ENCODE measurements around the gene ALG1. TPM values are rescaled to one million over a fixed set of nuclear protein-coding genes. Genes with fewer than 3 reads are reported as not detected.
"Not testable (repeated sequence)": the region's sequence is repeated elsewhere in the genome, so short reads cannot be mapped to it uniquely, and the experiment has no call there.

ALG1 gene
- total RNA-seq, 1 experiment from 2014 or later, result 24.4 TPM

DNA sequence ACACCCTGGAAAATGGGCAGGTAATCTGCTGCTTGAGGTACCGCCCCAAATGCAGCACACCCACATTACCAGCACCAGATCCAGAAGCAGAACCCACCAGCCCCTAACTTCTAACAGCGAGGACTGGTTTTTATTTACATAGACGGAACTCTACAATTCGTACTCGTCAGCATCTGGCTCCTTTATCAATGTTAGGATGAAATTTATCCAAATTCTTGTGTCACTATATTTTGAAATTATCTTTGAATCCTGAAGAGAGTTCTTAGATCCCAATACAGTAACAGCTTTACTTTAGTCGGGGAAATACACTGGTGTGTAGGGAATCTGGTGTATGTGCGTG is 332 bp upstream of the ALG1 start:
- no peak for DNase-seq (ENCODE audit: low spot score)
- in situ Hi-C loops (cut with HindIII; ENCODE audit: low sequenced_read_pairs), result no loop called here

DNA sequence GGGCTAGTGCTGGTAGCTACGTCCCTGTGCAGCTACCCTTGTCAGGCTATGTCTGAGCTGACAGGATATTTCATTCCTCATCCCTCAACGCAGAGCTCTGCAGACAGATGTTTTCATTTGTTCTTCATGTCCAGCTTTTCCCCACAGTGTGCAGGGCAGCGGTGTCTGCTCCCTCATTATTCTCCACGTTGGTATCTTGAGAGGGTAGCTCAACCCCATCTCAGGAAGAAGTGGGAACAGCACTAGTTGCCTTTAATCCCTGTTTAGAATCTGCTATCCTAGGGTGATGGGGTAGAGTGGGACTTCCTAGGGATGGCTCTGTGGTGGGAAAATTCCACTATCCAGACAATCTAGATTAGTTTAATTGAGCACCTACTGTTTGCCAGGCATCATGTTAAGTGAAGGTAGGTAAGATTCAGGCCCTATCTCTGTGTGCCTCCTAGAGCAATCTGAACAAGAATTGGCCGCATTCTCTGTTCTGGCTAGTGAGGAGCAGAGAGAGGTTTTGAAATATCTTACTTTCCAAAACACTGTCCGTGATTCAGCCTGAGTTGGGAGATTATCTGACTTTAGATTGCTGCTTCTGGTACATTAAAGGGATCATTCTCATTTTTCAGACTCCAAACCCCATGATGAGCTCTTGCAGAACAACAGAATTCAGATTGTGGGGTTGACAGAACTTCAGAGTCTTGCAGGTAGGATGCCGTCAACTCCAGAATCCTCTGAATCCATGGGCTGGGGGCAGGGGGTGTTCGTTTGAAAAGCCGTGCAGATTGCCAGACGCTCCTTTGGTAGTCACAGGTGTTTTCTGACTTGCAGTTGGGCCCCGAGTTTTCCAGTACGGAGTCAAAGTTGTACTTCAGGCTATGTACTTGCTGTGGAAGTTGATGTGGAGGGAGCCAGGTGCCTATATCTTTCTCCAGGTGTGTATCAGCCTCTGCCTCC is 963 bp downstream of the ALG1 start:
- in situ Hi-C loops (cut with HindIII; ENCODE audit: low sequenced_read_pairs), result no loop called here
- DNase-seq (ENCODE audit: low spot score), result peak; percentile 13

DNA sequence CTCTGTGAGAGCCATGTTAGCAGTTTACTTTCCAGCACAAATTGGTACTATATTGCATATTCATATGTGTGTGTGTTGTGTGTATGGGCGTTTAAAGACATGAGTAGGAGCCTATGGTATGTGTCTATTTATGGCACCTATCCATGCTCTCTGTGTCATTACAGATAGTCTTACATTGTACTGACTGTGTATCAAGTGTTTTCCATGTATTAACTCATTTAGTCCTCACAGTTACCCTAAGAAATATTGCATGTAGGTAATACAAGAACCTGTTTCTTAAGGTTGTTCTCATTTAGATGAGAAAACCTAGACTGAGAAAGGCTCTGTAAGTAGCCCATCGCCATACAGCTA is 1.6 kb downstream of the ALG1 start:
- no peak for DNase-seq (ENCODE audit: low spot score)
- in situ Hi-C loops (cut with HindIII; ENCODE audit: low sequenced_read_pairs), result no loop called here

DNA sequence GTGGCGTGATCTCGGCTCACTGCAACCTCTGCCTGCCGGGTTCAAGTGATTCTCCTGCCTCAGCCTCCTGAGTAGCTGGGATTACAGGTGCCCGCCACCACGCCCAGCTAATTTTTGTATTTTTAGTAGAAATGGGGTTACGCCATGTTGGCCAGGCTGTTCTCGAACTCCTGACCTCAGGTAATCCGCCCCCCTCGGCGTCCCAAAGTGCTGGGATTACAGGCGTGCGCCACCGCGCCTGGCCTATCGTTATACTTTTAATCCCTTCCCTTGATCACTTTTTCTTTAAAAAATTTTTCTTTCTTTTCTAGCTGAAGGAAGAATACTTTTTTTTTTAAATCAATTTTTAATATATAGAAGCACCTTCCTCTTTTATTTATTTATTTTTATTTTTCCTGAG is 2.1 kb downstream of the ALG1 start:
- in situ Hi-C loops (cut with HindIII; ENCODE audit: low sequenced_read_pairs); DNase-seq (ENCODE audit: low spot score): not testable (repeated sequence)

DNA sequence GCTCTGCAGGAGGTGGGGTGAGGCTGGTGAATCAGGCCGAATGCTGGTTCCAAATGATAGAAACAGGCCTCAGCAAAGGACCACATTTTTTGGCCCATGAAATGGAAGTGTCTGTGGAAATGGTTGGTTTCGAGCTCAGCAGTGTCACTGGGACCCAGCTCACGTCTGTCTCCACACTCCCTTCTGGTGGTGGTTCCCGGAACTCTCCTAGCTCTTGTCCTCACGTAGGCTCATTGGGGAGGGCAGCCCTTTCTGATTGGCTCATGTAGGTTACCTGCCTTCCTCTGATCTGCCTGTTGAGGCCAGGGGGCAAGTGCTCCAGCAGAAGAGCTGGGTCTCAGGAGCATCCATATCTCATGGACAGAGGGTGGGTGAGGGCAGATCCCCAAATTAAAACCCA is 4.0 kb downstream of the ALG1 start:
- in situ Hi-C loops (cut with HindIII; ENCODE audit: low sequenced_read_pairs), result no loop called here

DNA sequence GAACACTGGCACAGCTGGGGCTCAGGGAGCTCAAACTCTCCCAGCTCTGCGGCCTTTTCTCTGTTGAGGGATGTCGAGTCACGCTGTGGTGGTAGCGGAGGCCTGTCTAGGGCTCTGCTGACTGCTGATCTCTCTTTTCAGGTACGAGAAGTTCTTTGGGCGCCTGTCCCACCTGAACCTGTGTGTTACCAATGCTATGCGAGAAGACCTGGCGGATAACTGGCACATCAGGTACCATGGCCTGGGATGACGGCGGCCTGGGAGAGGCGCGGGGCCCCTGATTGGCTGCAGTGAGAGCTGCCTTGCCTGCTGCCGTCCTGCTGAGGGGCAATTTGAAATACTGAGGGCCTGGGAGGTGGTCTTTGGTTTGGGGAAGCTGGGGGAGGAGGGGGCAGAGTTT is 5.7 kb downstream of the ALG1 start:
- DNase-seq (ENCODE audit: low spot score), result no peak
- in situ Hi-C loops (cut with HindIII; ENCODE audit: low sequenced_read_pairs), result no loop called here

More for the DNA sequence above, 4.0 kb downstream of the ALG1 start:
- no peak for DNase-seq (ENCODE audit: low spot score)

DNA sequence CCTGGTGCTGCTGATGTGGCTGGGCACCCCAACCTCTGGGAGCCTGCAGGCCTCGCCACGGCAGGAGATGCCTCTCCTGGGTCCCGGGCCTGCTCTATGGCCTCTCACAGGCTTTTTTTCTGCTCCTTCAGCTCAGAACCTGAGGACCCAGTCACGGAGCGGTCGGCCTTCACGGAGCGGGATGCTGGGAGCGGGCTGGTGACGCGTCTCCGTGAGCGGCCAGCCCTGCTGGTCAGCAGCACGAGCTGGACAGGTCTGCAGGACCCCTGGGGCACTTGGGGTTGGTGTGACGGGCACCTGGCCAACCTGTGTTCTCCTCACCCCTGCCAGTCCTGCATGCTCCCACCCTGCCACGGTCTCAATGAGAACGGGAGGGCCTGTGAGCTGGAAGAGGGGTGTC is 7.0 kb downstream of the ALG1 start:
- DNase-seq (ENCODE audit: low spot score), result no peak
- in situ Hi-C loops (cut with HindIII; ENCODE audit: low sequenced_read_pairs), result no loop called here

DNA sequence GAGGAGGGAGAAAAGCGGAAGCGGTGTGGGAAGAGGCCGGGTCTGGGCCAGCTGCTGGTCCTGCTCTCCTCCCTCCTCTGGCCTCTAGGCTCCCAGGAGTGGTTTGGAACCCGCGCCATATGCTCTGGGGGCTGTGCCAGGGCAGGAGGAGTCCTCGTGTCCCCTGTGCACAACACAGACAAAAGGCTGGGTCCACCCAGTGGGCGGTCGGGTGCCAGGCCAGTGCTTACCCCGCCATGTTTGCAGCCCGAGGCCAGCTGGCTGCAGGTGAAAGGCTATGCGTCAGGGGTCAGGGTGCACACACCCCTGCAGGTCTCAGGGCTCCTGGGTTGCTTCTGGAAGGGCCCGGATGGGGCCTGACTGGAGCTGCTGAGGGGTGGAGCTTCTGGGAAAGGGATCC is 8.8 kb downstream of the ALG1 start:
- in situ Hi-C loops (cut with HindIII; ENCODE audit: low sequenced_read_pairs); DNase-seq (ENCODE audit: low spot score): not testable (repeated sequence)

DNA sequence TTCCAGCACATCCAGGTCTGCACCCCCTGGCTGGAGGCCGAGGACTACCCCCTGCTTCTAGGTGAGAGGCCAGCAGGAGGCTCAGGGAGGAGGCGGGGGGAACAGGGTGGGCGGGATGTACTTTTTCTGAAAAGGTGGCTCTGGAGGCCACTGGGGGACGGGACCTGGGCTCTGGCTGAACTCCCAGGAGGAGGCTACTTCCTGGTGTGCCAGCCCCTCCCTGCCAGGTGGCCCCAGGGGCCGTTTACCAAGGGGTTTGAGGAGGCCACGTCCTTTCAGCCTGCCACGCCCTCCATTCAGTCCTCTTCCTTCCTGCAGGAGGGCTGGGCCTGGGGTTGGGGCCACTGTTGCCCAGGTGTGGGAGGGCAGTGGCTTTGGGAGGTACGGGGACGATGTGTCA is 9.4 kb downstream of the ALG1 start:
- DNase-seq (ENCODE audit: low spot score); in situ Hi-C loops (cut with HindIII; ENCODE audit: low sequenced_read_pairs): not testable (repeated sequence)

DNA sequence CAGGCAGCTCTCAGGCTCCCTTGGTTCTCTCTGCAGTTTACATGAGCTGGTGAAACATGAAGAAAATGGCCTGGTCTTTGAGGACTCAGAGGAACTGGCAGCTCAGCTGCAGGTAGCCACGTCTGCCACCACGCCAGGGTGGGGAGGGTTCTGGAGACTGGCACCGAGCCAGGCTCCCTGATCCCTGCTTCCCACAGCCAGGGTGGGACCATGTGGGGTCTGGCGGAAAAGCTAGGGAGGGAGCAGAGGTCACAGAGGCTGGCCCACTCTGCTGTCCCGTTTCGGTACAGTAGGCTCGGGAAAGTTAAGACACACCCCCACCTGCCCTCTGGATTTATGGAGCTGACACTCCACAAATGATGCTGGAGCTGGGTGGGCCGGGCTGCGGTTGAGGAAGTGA is 12.0 kb downstream of the ALG1 start:
- in situ Hi-C loops (cut with HindIII; ENCODE audit: low sequenced_read_pairs); DNase-seq (ENCODE audit: low spot score): not testable (repeated sequence)

DNA sequence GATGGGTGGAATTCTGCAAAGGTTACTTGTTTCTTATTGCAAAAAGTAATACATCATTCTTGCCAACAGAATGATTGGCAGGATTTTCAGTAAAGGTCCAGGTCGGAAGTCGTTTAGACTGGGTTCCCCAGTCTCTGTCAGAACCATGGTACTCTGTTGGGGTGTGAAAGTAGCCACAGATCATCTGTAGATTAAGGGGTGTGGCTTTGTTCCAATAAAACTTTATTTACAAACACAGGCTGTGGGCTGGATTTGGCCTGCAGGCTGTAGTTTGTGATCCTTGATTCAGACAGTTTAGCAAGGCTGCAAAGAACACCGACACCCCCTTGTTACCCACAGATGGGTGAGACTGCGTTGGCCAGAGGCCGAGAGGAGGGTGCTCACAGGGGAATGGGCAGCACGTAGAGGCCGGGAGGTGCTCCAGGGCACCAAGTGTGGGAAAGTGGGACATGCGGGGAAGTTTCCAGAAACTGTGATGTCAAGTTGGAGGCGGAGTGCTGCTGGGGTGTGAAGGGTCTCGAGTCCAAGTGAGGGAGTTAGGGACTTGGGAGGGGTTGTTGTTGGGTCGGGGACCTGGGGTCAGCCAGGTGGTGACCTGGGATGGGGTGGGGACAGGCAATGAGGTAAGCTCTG is 12.6 kb downstream of the ALG1 start:
- in situ Hi-C loops (cut with HindIII; ENCODE audit: low sequenced_read_pairs); DNase-seq (ENCODE audit: low spot score): not testable (repeated sequence)

DNA sequence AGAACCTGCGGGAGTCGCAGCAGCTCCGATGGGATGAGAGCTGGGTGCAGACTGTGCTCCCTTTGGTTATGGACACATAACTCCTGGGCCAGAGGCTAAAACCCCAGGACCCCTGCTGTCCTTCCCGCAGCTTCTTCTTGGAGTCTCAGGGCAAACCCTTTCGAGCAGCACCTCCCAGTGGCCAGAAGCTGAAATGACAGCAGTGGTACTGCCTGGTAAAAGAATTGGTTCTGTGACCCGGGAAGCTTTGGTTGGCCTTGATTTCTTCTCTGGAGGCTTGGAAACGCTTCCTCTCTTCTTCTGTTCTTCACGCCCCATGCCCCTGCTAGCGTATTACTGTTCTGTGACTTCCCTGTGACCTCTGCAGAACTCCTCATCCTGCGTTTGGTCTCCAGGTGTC is 13.2 kb downstream of the ALG1 start:
- in situ Hi-C loops (cut with HindIII; ENCODE audit: low sequenced_read_pairs), result not testable (repeated sequence)
- peak; percentile 40 for DNase-seq (ENCODE audit: low spot score)

DNA sequence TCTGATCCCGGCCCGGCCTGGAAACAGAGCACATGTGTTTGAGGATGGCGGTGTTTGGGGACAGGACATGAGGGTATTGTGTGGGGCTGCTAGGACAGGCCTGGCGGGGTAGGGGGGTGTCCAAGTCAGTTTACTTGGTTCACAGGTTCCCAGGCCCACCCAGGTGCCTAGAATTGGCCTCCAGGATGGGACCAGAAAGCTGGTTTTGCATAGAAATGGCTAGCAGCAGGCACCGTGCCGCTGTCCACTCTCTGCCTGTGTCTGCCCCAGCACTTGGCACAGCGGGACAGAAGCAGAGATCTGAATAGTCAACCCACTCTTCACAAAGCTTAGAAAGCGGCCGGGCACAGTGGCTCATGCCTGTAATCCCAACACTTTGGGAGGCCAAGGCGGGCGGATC is 14.1 kb downstream of the ALG1 start:
- DNase-seq (ENCODE audit: low spot score); in situ Hi-C loops (cut with HindIII; ENCODE audit: low sequenced_read_pairs): not testable (repeated sequence)

DNA sequence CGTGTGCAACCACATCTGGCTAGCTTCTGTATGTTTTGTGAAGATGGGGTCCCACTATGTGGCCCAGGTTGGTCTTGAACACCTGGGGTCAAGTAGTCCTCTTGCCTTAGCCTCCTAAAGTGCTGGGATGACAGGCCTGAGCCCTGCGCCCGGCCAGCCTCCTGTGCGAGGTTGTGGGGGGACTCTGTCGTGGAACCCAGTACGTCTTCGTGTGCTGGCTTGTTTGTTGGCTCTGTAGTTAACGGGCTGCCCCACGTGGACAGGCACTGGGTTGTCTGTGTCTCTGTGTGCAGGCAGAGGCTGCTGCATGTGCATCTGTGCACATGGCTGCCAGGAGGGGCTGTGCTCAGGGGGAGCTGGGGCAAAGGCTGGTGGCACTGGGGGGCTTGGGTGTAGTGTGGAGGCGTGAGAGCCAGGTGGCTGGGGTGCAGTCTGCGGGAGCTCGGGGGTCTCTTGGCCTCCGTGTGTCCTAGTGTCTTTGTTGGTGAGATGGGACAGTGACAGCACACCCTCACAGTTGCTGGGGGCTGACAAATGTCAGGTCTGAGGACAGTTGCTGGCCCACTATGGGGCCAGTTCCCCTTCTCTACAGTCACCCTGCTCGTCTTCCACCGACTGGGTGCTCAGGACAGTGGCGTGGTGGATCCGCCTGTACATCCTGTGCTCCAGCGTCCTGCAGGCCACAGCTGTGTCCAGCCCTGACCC is 16.6 kb downstream of the ALG1 start:
- in situ Hi-C loops (cut with HindIII; ENCODE audit: low sequenced_read_pairs); DNase-seq (ENCODE audit: low spot score): not testable (repeated sequence)

DNA sequence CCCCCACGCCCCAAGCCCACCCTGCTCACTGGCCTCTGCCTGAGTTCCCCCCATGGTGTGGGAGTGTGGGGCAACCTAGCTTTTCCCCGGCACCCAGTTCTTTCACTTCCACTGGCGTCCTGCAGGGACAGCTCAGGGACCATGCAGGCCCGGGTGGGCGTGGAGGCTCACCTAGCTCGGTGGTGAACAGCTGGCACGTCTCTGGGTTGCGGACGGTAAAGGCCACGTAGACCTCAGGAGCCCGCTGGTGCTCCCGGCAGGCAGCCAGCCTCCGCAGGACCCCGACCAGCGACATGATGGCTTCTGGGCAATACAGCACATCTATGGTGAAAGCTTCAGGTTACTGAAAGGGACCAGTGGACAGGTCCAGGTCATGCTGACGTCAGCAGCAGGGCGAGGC is 17.3 kb downstream of the ALG1 start:
- DNase-seq (ENCODE audit: low spot score); in situ Hi-C loops (cut with HindIII; ENCODE audit: low sequenced_read_pairs): not testable (repeated sequence)

DNA sequence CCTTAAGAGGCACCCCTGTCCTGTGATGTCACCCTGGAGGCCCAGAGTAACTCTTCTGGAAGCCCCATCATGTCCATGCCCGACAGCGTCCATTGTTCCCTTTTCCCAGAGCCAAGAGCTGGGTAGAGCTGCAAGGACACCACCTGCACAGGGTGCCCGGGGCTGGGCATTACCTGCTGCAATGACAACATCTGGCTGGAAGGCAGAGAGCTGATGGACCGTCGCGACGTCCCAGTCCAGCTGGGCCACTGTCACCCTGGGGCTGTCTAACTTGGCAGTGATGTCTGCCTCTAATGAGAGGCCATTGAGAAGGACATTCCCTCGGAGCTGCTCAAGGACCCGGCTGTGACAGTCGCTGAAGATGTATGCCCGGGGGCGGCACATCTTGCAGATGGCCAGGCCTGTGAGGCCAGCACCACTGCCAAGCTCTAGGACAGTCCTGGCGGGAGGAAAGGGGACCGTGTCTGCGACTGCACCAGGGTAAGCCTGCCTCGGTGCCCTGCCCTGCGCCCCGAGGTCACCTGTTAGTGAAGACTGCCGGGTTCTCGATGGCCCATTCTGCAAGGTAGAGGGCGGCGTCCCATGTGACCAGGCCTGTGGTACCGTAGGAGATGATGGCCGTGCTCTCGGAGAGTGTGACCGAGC is 18.4 kb downstream of the ALG1 start:
- in situ Hi-C loops (cut with HindIII; ENCODE audit: low sequenced_read_pairs); DNase-seq (ENCODE audit: low spot score): not testable (repeated sequence)

DNA sequence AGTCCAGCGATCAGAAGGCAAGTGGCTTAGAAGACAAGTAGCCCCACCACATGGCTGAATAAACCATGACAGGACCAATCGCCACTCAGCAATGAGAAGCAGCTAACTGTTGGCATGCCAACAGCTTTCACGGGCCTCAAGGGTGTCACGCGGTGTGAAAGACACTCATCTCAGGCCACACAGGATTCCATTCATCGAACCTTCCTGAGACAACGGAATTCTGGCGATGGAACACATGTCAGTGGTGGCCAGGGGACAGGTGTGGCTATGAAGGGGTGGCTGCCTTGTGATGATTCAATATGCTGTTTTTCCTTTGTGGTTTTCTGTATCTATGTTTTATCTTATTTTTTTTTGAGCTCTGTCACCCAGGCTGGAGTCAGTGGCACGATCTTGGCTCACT is 18.9 kb downstream of the ALG1 start:
- in situ Hi-C loops (cut with HindIII; ENCODE audit: low sequenced_read_pairs); DNase-seq (ENCODE audit: low spot score): not testable (repeated sequence)

DNA sequence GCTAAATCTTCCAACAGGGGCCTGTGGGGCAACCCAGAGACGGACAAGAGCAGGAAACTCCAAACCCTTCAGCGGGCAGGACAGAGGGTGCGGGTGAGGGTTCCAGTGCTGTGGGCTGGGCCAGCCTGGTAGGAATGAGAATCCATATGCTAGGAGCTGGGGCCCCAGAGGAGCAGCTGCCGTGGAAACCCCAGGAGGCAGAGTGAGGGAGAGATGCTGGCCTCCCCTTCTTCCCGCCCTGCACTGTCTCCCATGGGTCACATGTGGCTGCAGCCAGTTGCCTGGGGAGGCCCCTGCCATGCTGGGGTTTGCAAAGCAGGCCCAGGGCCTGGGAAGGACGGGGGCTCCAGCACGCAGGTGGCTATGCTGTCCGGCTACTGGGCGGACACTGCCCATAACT is 21.4 kb downstream of the ALG1 start:
- in situ Hi-C loops (cut with HindIII; ENCODE audit: low sequenced_read_pairs); DNase-seq (ENCODE audit: low spot score): not testable (repeated sequence)

DNA sequence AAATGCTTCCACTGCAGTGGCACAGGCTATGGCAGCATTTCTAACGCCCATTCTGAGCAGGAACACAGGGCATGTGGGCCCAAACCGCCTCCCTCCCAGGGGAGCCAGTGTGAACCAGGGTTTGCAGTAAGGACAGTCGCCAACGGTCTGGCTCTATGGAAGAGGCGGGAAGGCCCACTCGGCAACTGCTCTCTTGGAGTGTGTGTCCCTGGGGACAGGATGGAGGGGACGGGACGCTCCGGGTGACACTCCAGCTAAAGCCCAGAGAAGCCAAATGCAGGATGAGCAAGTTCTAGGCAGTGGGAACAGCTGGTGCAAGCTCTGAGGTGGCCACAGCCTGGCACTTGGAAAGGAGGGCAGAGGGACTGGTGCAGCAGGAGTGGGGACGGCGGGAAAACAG is 22.1 kb downstream of the ALG1 start:
- DNase-seq (ENCODE audit: low spot score); in situ Hi-C loops (cut with HindIII; ENCODE audit: low sequenced_read_pairs): not testable (repeated sequence)

Measured in G401 (cell line).